ENCODE measurements around the gene AHNAK2.
"Not testable (repeated sequence)": the region's sequence is repeated elsewhere in the genome, so short reads cannot be mapped to it uniquely, and the experiment has no call there.

DNA sequence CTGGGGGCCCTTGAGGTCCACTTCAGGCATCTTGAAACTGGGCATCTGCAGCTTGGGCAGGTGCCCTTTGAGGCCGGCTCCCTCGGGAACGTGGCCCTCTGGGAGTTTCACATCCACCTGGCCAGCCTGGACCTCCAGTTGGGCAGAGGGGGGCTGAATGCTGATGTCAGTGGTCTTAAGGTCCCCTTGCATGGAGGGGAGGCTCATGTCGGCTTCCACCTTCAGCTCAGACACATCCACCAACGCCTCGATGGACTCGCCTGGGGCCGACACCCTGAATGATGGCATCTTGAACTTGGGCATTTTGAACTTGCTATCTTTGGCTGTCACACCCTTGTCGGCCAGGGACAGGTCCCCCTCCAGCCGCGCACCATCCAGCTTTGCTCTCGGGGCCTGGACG lies 31.0 kb downstream of the AHNAK2 start:
- TF ChIP-seq CTCF (conservative IDR thresholded peaks at IDR 0.05); EZH2 (IDR thresholded peaks at IDR 0.05; ENCODE audit: low read depth): not testable (repeated sequence)
